Measurements from ENCODE around the gene ITM2C.

ITM2C gene

DNA sequence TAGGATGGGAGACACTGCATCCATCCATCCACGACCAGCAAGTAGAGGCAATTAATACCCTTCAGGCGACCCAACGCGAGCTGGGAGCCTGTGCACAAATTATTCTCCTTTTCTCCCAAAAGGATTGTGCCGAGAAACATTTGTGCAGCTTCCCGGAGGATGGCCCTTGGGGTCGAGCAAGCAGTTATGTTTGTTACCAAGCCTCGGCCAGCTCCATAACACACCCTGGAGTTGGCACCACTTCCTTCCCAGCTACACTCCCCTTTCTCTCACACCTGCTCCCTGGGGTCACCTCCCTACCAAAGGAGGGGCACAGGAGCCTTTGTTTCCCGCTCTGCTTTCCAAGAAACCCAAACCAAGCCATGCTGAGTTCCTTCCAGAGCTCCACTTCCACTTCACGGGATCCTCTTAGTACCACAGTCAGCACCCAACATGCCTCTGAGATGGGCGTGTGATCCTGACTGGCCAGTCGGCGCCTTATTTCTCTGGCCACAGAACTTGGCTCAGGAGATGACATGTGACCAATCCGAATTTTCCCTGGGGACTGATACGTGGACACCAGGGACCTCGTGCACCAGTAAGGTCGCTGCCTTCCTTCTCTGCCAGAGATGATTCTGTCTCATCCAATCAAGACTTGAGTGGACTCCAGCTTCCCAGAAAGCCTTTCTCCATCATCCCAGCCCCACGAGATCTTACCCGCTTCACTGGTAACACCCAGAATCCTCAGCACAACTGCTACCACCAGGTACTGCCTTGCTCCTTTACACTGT is 31.8 kb downstream of the ITM2C start:
- H3K4me3 ChIP-seq (ENCODE audit: control insufficient read depth, low read depth, low read length): no peak overlapping the region
- DNase-seq (ENCODE audit: low read depth): no peak
- no peak for TF ChIP-seq CTCF (conservative IDR thresholded peaks at IDR 0.05; ENCODE audit: control insufficient read depth, insufficient read depth, low read depth, low read length)

- H3K4me3 ChIP-seq (ENCODE audit: control insufficient read depth, low read depth, low read length): no peak overlapping the region
- no peak for TF ChIP-seq CTCF (conservative IDR thresholded peaks at IDR 0.05; ENCODE audit: control insufficient read depth, insufficient read depth, low read depth, low read length)
Measured at GRCh38 chr2:230898016-230898712, 33.4 kb downstream of the ITM2C start.

DNA sequence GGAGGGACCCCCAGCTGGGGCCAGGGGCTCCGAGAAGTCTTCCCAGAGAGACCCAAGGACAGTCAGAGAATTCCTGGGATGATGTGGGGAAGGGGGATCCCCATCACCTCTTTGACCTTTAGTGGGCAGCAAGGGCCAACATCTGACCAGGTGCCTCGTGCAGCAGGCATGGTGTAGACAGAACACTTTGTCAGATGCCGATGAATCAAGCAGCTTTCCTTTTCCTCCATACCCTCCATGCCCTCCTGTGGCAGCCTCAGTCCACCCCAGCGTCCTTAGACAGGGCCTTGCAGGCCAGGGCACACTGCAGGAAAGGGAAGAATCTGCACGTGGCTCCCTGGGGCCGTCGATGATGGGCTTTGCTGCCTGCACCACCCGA is 34.0 kb downstream of the ITM2C start:
- H3K4me3 ChIP-seq (ENCODE audit: control insufficient read depth, low read depth, low read length): no peak overlapping the region
- no peak for DNase-seq (ENCODE audit: low read depth)
- TF ChIP-seq CTCF (conservative IDR thresholded peaks at IDR 0.05; ENCODE audit: control insufficient read depth, insufficient read depth, low read depth, low read length): no peak

More at GRCh38 chr2:230898016-230898712, 33.4 kb downstream of the ITM2C start:
- DNase-seq (ENCODE audit: low read depth): no peak

GRCh38 chr2:230899287-230899686 is 34.5 kb downstream of the ITM2C start:
- H3K4me3 ChIP-seq (ENCODE audit: control insufficient read depth, low read depth, low read length): no peak overlapping the region
- no peak for TF ChIP-seq CTCF (conservative IDR thresholded peaks at IDR 0.05; ENCODE audit: control insufficient read depth, insufficient read depth, low read depth, low read length)
- no peak for DNase-seq (ENCODE audit: low read depth)

DNA sequence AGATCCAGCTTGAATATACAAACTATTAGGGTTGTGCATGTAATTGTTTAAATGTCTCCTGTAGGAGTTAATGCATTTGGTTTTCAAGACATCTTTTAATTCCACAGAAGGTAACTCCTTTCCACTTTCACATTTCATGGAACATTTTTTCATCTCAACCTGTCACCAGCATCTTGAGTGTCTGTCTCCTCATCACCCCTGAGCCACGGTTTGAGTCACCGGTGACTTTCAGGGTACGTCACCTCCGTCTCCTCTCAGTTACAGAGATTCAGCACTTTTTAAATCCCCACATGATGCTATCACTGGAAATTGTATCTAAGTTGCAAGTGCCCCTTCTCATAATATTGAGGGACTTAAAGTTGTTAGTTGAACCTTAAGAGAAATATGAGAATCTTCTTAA is 35.0 kb downstream of the ITM2C start:
- TF ChIP-seq CTCF (conservative IDR thresholded peaks at IDR 0.05; ENCODE audit: control insufficient read depth, insufficient read depth, low read depth, low read length): no peak
- DNase-seq (ENCODE audit: low read depth): no peak
- H3K4me3 ChIP-seq (ENCODE audit: control insufficient read depth, low read depth, low read length): no peak overlapping the region

GRCh38 chr2:230900336-230900995 is 35.7 kb downstream of the ITM2C start:
- no peak for TF ChIP-seq CTCF (conservative IDR thresholded peaks at IDR 0.05; ENCODE audit: control insufficient read depth, insufficient read depth, low read depth, low read length)
- no peak overlapping the region for H3K4me3 ChIP-seq (ENCODE audit: control insufficient read depth, low read depth, low read length)
- DNase-seq (ENCODE audit: low read depth): no peak

All from fibroblast of mammary gland (primary cell).